GM18499 (cell line): ENCODE results near the gene DYSF.

Experiments used
- ATAC-seq: cut with Tn5 transposase; IDR thresholded peaks from one replicate; pipeline ENCODE4 v1.9.1; 2021; ENCODE audit warnings: moderate number of reproducible peaks; ENCODE audit not compliant: insufficient read depth, unreplicated experiment

The DYSF gene

DNA sequence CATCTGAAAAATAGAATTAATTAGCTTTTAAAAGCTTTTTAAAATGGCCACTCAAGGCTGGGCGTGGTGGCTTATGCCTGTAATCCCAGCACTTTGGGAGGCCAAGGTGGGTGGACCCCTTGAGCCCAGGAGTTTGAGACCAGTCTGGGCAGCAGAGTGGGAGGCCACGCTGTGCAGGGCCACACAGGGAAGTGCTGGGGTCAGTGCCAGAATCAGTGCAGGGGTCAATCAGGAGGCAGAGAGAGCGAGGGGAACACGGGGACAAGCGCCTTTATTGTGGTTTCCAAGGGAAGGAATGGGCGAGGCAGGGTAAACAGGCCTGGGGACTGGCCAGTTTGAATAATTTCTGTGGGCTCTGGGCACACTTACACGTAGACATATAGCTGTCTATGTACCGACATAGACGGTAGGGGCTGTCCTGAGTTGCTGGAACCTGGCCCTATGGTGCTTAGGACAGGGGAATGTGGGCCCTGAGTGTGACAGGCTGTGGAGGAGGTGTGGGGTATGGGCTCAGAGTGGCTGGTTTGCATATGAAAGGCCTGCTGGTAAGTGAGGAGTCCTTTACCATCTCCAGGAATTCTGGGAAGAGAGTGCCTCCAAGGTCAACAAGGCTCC, 42.9 kb downstream of the DYSF start:
- ATAC-seq = no peak

DNA sequence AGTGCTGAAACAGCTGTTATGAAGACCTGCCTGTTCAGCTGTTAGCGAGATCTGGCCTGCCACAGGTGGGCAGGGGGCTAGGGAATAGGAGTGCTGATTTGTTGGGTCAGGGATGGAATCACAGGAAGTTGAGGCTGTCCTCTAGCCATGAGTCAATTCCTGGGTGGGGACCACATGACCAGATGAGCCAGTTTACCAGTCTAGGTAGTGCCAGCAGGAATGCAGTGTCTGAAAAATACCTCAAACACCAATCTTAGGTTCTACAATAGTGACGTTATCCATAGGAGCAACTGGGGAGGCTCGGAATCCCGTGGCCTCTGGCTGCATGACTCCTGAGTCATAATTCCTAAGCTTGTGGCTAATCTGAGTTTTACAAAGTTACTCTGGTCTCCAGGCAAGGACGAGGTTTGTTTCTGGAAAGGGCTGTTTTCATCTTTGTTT, 44.9 kb downstream of the DYSF start:
- no peak for ATAC-seq

DNA sequence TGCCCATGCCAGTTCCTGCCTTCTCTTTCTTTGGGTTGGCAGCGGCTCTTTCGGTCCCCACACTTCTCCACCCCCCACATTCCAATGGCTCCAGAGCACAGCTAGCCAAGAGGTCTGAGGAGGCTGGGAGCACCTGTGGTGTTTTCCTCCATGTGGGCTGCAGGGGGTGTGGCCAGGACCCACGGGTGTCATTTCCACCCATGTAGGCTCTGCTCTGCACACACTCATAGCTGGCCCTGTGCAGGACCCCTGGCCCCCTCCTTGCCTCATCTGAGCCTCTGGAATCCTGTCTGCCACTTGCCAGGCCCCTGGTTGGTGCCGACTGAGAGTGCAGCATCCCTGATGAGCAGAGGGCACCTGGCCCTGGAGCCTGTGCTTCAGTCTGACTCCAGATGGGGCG, 46.3 kb downstream of the DYSF start:
- ATAC-seq = no peak

DNA sequence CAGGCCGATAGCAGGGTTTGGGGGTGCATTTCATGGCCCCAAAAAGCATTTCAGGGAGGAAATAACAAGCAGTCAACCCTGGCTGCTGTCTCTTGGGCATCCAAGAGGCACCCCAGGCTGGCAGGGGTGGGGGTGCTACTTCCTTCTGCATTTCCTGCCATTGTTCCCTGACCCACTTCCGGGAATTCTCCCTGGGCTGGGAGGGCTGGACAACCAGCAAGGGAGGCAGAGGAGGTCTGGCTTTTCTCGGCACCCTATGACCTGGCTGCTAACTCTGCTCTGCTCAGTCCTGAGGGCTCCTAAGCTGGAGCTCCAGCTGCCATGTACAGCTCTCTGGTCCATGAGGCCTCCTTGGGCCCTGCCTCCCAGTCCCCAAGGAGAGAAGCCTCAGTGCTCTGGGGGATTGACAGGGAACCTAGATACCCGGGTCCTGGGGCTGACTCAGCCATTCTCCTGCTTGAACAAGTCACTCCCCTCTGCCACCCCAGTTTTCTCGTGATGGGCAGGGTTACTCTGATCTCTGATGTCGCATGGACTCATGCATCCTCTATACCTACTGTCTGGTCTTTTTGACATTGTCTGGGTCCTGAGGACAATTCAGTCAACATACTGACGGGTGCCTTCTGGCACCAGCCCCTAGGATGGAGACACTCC, 47.2 kb downstream of the DYSF start:
- no peak for ATAC-seq

DNA sequence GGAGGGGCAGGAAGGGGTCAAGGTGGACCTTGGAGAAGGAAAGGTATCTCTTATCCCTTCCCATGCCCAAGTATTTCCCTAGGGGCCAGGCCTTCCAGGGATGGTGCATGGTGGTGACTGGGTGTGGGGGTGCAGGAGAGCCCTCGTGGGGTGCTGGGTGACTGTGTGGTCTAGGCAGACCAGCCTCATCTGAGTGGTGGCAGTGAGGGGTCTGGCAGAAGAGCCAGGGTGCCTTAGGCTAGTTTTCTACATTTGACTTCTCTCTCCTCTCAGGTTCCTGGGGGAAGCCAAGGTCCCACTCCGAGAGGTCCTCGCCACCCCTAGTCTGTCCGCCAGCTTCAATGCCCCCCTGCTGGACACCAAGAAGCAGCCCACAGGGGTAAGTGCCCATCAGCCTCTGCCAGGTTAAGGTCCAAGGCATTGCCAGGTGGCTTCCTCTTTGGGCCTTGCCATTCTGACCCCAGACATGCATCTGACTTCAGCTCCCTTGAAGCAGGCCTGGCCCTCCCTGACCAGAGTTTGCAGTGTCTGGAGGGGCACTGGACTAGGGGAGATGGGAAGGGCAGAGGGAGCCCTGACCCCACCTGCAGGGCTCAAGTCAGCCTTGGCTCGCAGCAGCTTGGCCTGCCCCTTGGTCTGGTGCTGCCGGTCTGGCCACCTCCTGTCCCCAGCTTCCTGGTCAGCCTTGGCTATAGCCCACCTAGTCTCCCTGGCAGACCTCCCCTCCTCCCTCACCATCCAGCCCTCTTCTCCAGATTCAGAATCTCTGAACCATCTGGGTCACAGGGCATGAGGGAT, 49.8 kb downstream of the DYSF start:
- no peak for ATAC-seq

DNA sequence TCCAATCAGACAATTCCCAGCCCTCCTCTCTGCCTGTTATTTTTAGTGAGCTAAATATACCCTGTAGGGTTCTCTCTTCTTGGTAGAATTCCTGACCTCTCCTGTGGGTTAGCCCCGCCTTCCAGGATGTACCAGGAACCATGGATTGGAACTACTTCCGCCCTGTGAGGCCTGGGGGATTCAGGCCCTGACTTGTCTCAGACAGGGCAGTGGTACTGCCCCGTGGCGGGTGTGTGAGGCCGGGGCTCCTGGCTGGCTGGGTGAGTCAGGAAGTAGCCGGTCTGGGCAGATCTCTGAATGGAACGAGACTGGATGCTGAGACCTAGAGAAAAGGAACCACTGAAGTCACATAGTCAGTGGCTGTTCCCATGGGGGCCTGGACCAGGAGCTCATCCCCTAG, 50.5 kb downstream of the DYSF start:
- no peak for ATAC-seq

DNA sequence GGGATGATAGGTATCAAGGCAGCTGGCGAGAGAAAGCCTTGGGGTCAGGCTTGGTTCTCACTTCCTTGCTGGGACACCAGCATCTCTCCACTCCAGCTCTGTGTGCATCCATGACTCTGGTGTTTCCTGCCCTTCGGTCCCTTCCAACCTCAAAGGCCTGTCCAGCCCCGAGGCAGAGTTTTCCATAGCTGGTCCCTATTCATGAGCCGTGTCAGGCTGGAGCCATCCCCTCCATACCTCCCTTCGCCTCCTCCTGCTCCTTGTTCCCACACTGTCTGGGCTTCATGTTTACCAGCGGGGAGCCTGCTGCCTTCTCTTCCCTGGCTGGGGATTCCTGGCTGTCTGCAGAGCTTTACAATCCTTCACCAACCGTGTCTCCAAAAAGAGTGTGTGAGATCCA, 51.2 kb downstream of the DYSF start:
- ATAC-seq = no peak

DNA sequence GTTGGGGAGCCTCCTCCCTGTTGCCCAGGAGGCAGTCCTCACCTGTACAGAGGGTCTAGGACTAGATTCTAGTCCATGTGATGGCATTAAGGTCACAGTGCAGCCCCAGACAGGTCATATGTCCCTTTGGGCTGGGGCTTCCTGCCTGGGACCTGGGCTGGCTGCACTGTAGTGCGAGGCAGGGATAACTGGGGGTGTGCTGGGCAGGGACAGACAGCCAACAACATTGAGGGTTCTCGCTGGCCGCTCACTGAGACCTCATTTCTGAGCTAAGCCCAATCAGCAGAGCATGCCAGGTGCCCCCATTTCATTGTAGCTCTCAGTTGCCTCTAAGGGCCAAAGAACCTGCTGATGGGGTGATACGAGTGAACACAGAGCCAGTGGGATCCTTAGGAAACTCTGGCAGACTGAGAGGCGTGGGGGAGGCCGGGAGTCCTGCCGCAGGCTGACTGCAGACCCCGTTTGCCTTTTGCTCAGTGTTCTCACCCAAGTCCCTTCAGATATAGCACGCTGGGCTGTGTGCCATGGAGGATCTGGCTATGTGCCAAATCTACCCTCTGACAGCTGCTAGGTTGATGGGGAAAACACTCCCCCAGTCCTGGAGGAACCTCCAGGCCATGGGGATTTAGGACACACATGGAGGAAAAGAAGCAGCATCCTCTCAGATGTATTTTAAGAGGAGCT, 51.9 kb downstream of the DYSF start:
- no peak for ATAC-seq

DNA sequence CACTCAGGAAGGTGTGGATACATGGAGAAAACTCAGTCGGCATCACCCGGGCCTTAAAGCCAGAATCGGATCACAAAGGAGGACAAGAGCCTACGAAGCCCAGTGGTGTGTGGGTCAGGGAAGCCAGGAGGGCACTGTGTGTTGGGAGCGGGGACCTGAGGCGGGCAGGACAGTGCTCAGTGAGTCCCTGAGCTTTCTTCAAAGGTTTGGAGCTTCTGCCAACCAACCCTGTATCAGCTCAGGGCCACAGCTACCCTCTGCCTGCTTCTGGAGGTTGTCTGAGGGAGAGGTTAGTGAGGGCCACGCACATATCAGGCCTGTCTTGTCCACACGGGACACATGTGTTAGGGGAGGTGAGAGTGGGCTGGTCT, 52.4 kb downstream of the DYSF start:
- no peak for ATAC-seq

DNA sequence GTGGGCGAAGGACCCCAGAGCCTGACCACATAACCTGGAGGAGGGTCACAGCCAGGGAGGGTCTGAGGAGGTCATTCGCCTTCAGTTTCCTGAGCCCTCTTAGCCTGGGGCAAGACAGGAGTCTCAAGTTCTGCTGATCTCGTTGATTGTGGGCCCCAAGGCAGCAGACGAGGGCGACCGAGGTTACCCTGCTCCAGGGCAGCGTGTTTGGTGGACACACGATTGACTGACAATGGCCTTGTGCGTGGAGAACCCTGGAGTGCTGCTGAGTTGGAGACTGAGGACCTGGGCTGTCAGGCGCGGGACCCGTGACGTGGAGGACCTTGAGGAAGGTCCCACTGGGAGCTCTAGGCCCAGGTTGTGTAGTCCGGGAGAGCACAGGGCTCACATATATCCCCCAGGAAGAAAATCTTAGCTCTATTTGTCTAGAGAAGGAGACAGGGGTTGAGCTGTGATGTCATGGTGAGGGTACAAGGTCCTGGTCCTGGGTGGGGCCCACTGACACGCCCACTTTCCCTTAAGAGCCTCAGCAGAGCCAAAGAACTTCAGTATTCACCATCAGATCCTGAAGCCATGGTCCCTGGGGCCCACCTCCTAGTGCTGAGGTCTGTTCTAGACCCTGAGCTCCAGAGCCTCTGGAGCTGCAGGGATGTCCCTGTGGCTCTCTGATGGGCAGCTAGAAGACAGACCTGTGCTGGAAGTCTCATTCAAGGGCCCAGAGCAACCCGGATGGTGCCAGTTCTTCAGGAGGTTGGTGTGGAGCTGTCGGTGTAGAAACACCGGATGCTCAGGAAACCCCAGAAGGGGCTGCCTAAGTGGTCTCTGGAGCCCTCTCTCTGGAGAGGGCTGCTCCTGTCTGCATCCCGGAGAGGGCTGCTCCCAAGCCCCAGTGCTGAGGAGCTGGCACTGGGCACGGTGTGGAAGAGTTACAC, 53.1 kb downstream of the DYSF start:
- ATAC-seq = no peak

DNA sequence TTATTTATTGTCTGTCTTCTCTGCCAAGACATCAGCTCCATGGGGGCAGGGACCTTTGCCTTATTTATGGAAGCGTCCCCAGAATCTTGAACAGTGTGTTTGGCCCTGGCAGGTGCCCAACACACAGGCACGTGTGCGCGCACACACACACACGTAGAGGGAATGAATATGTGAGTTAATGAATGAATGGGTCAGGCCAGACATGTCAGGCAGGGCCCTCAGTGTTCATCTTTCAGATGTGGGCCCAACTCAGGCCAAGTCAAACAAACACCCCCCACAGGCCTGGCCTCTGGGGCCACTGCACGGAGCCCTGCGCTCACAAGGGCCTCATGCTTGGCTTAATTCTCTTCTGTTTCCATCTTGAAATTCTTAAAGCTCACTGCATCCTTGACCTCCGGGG, 54.1 kb downstream of the DYSF start:
- ATAC-seq = no peak

DNA sequence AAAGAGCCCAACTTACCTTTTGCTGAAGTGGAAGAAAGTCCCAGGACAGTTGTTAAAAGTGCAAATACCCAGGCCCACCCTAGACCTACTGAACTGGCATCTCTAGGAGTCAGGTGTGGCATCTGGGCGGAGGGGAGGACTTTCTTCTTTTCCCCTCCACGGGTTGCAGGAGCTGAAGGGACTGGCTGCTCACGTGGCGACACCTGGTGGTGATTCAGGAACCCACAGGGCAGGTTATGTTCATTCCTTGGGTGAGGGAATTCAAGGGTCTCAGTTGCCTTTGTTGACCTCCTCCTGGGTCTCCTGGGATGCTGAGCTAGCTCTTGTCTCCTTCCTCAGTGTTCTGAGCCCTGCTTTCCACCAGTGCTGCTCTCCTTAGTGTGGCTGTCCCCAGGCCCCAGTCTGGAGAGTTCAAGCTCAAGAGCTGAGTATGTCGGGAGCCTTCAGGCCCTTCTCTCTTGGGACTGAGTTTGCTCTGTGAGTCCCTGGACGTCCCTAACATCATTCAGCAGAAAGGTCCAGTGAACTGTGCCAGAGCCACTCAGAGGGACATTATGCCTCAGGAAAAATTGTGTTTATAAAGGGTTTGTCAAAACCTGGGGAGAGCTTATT, 56.9 kb downstream of the DYSF start:
- ATAC-seq = no peak

DNA sequence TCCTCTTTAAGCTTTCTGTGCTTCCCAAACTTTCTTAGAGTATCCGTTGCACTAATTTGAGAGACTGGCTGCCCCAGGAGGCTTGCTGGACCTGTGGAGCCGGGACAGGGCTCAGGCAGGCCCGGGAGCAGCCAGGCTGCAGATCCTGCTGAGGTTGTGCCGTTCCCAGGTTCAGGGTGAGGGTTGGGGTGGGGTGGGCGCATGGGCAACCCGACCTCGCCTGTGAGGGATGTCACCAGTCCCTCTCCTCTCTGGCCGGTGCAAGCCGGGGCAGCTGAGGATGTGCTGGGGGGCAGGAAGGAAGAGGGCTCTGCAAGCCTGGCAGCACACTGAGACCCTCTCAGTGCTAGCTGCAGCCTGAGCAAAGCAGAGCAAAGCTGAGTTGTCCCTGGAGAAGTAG, 57.6 kb downstream of the DYSF start:
- no peak for ATAC-seq

DNA sequence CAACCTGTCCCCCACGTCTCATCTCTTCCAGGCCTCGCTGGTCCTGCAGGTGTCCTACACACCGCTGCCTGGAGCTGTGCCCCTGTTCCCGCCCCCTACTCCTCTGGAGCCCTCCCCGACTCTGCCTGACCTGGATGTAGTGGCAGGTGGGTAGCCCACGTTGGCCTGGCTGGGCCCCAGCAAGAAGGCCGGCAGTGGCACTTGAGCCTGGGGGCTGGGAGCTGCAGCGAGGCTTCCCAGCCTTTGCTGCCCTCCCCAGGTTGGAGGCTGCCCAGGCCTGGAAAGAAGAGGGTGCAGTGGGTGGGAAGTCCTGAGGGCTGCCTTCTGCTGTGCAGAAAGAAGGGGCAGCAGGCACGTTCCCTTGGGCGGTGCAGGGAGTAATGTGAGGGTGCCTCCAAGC, 58.4 kb downstream of the DYSF start:
- no peak for ATAC-seq

DNA sequence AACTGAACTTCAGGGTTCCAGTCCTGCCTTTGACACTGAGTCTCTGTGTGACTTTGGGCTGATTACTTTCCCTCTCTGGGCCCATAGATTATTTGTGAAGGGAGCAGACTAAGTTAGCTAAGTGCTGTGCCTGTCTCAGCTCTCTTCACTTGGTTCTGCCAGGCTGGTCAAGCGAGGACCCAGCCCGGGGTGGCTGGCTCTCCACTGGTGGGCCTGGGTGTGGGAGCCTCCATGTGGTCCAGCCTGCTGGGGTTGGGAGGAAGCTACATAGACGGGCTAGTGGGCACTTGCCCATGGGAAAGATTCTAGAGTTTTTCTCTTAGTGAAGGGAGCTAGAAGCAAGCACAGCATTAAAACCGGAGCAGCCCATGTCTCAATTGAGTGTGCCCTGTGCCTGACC, 59.0 kb downstream of the DYSF start:
- no peak for ATAC-seq

DNA sequence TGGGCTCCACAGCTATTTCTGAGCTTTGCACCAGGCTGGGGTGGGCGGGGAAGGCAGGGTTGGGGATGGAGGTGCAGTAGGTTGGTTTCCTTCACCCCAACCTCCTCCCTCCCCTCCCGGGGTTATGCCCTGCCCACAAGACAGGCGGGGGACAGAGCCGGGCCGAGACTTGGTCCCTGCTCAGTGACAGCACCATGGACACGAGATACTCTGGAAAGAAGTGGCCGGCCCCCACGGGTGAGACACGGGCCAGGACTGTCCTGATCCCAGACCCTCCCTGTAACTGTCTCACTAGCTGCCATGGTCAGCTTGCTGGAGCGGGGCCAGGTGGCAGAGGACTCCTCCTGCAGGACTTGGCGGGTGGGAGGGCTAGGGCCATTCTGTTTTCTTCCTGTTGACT, 59.7 kb downstream of the DYSF start:
- ATAC-seq = no peak

DNA sequence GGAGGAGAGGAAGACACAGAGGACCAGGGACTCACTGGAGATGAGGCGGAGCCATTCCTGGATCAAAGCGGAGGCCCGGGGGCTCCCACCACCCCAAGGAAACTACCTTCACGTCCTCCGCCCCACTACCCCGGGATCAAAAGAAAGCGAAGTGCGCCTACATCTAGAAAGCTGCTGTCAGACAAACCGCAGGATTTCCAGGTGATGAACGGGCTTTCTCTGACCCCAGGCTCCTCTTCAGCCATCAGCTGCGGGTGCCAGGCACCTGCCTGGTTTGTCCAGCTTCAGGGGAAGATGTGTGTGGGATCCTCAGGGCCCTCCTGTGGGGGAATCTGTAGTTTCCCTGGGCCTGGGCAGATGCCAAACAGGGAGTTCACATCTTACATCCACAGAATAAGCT, 60.4 kb downstream of the DYSF start:
- ATAC-seq = no peak

DNA sequence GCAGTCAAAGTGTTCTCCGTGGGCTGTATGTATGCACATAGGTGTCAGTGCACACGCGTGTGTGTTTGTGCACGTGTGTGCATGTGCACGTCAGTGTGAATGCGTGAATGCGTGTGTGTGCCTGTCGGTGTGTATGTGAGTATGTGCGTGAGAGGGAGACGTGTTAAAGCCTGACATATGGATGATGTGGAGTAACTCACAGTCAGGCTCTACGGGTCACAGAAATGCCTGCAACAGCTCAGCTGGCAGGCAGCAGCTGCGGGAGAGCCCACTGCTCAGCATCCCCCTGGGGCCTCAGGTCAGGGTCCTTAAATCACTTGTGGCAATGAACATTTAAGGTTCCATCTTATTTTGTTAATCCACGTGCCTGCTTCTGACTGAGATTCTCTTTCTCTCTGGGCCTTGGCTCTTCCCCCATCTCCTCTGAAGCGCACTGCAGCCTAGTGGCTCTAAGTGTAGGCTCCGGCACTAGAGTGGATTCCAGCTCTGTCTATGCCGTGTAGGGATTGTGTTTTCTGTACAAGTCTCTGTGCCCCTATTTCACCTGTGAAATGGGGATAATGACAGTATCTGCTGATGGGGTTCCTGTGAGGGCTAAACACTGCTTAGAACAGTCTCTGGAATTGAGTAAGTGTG, 63.0 kb downstream of the DYSF start:
- ATAC-seq = no peak

DNA sequence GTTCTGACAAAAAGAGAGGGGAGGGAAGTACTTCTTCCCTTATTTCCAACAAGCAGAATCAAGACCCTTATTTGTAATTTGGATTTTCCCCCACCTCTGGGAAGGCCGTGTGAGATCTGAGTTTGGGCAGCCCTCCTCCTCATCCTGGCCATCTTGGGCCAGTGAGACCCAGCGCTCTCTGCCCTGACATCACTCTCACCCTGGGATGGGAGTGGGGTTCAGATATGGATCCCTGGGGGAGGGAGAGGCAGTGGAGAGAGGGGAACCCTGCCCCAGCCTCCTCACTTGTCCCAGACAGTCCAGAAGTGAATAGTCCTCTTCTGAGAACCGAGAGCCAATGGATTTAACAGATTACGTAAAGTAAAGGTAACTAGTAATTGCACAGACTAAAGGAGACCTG, 64.5 kb downstream of the DYSF start:
- no peak for ATAC-seq
